Mammary epithelial cell (primary cell): ENCODE results near the gene IGSF8.

Source experiments
- CTCF ChIP-seq, 2 donors: IDR thresholded peaks in 1 of 2; conservative IDR thresholded peaks in 1 of 2; 2 replicates each; pipeline ENCODE4 v1.5.1; 2011 to 2012; ENCODE audit warnings: inconsistent platforms in 2 of 2, low read length in 2 of 2, mild to moderate bottlenecking in 2 of 2, control low read depth in 1 of 2, low read depth in 1 of 2; ENCODE audit not compliant: insufficient read depth in 1 of 2; ENCODE audit errors: extremely low read depth in 1 of 2
- EZH2 ChIP-seq: IDR thresholded peaks from 2 replicates; pipeline ENCODE4 v1.6.1; 2012; ENCODE audit warnings: low read length, inconsistent platforms, borderline replicate concordance

DNA sequence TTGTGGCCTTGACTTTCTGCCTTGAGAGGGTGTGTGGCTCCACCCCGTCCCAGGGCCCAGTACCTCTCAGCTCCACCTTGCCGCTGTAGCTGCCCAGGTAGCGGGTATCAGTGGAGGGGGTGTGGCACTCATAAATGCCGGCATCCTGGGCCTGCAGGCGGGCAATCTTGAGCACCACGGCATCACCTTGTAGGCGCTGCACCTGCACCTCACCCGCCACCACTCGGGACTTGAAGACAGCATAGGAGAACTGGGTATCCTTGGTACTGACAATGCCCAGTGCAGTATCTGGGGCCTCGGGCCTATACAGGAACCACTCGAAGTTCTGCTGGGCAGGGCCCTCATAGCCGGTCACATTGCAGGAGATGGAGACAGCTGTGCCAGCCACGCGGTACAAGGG is 3.6 kb downstream of the IGSF8 start:
- no peak for TF ChIP-seq CTCF (conservative IDR thresholded peaks at IDR 0.05 in 1 of 2, IDR thresholded peaks at IDR 0.05 in 1 of 2; ENCODE audit: extremely low read depth in 1 of 2, insufficient read depth in 1 of 2, low read depth in 1 of 2, low read length in 2 of 2)
- TF ChIP-seq EZH2, result no peak
